PC-9 (cell line): ENCODE results near the gene RBMS3.

Experiments
- CTCF ChIP-seq: fragments of 200-600 bp; sonication (generic); conservative IDR thresholded peaks from 2 replicates; pipeline ENCODE4 v1.6.1; 2017; ENCODE audit warnings: mixed run types, antibody characterized with exemption, mild to moderate bottlenecking, moderate library complexity
- EZH2 ChIP-seq: fragments of 200-600 bp; sonication (generic); IDR thresholded peaks from 2 replicates; pipeline ENCODE4 v1.8.0; 2017; ENCODE audit warnings: antibody characterized with exemption, low read depth

GRCh38 chr3:29912600-29913288 is 631.9 kb downstream of the RBMS3 start:
- no peak for TF ChIP-seq CTCF
- no peak for TF ChIP-seq EZH2
